Mesendoderm (in vitro differentiated cells): ENCODE data around the gene FAM216B.
A peak's percentile ranks its signal among the peaks of the same experiment; 100 is the strongest.

Source experiments
- DNase-seq: peaks from one replicate; pipeline ENCODE4 v3.0.0; 2013
- H2AK5ac ChIP-seq: 2 replicates; pipeline ENCODE4 v1.6.1; 2013; ENCODE audit warnings: low read length, inconsistent platforms
- H2BK120ac ChIP-seq: 2 replicates; pipeline ENCODE4 v1.6.1; 2013; ENCODE audit warnings: low read depth, mild to moderate bottlenecking, low read length, moderate library complexity, mixed read lengths
- H2BK15ac ChIP-seq: replicated peaks from 2 replicates; pipeline ENCODE4 v1.6.1; 2013; ENCODE audit warnings: low read depth, mild to moderate bottlenecking, moderate library complexity
- H2BK5ac ChIP-seq: 2 replicates; pipeline ENCODE4 v1.6.1; 2013; ENCODE audit warnings: low read length, inconsistent platforms
- H3K18ac ChIP-seq: 2 replicates; pipeline ENCODE4 v1.6.1; 2013; ENCODE audit warnings: mild to moderate bottlenecking, low read length, mixed read lengths
- H3K23ac ChIP-seq: one replicate; pipeline ENCODE4 v1.6.1; 2013; ENCODE audit warnings: low read length
- H3K27ac ChIP-seq: 2 replicates; pipeline ENCODE4 v1.5.1; 2013; ENCODE audit warnings: low read depth, mild to moderate bottlenecking, inconsistent platforms, low read length, moderate library complexity
- H3K27me3 ChIP-seq: 2 replicates; pipeline ENCODE4 v1.6.1; 2013; ENCODE audit warnings: low read length, control low read depth, mild to moderate bottlenecking, inconsistent platforms; ENCODE audit not compliant: insufficient read depth, poor library complexity
- H3K36me3 ChIP-seq: 2 replicates; pipeline ENCODE4 v1.6.1; 2013; ENCODE audit warnings: low read length, inconsistent platforms; ENCODE audit not compliant: control insufficient read depth, insufficient read depth
- H3K4ac ChIP-seq: one replicate; pipeline ENCODE4 v1.6.1; 2013; ENCODE audit warnings: low read depth, mild to moderate bottlenecking, low read length, moderate library complexity
- H3K4me1 ChIP-seq: 2 replicates; pipeline ENCODE4 v1.6.1; 2013; ENCODE audit warnings: low read depth, low read length, inconsistent platforms; ENCODE audit not compliant: control insufficient read depth
- H3K4me2 ChIP-seq: 2 replicates; pipeline ENCODE4 v1.6.1; 2013; ENCODE audit warnings: low read length
- H3K4me3 ChIP-seq: 2 replicates; pipeline ENCODE4 v1.5.1; 2013; ENCODE audit warnings: mild to moderate bottlenecking, low read length
- H3K56ac ChIP-seq: one replicate; pipeline ENCODE4 v1.6.1; 2013; ENCODE audit warnings: low read length
- H3K79me1 ChIP-seq: 2 replicates; pipeline ENCODE4 v1.6.1; 2013; ENCODE audit warnings: low read length, inconsistent platforms
- H3K79me2 ChIP-seq: 2 replicates; pipeline ENCODE4 v1.6.1; 2013; ENCODE audit warnings: mild to moderate bottlenecking, low read length; ENCODE audit not compliant: control insufficient read depth, insufficient read depth
- H3K9ac ChIP-seq: 2 replicates; pipeline ENCODE4 v1.6.1; 2013; ENCODE audit warnings: low read length, inconsistent platforms
- H4K5ac ChIP-seq: one replicate; pipeline ENCODE4 v1.6.1; 2013; ENCODE audit warnings: low read length
- H4K8ac ChIP-seq: one replicate; pipeline ENCODE4 v1.6.1; 2013; ENCODE audit warnings: low read depth, mild to moderate bottlenecking, control low read depth, low read length, moderate library complexity
- WGBS: extraction: QIAGEN DNeasy Blood & Tissue Kit; methylation state at CpG from one replicate; pipeline ENCODE4 v1.1.7; 2013; ENCODE audit warnings: low lambda C conversion rate, missing lambda C conversion rate; ENCODE audit not compliant: insufficient coverage; ENCODE audit errors: extremely low coverage; 5-methylcytosine and 5-hydroxymethylcytosine counted together

The FAM216B gene

GRCh38 chr13:42796747-42797356 lies 15.5 kb downstream of the FAM216B start:
- Histone ChIP-seq H3K9ac (no peak overlapping the region), H3K56ac (peak overlapping the region; percentile 37), H2BK120ac (no peak overlapping the region), H3K23ac (peak overlapping the region; percentile 26), H3K27ac (no peak overlapping the region), H3K36me3 (no peaks in the 10 kb centered on the region), H3K4me3 (no peak overlapping the region), H2AK5ac (no peak overlapping the region), H3K4ac (no peak overlapping the region), H3K4me1 (peaks cover 5% of the 10 kb centered on the region), H2BK15ac (no peak overlapping the region), H3K79me2 (no peaks in the 10 kb centered on the region), H3K79me1 (no peaks in the 10 kb centered on the region), H4K5ac (no peak overlapping the region), H3K27me3 (no peaks in the 10 kb centered on the region), H4K8ac (no peak overlapping the region), H3K4me2 (no peak overlapping the region), H3K18ac (no peak overlapping the region), H2BK5ac (no peak overlapping the region)
- WGBS, result no CpG with 5 or more reads among the region's 7 CpGs
- no peak for DNase-seq

GRCh38 chr13:42798118-42798517 lies 16.7 kb downstream of the FAM216B start:
- Histone ChIP-seq H3K9ac (no peak overlapping the region), H4K5ac (no peak overlapping the region), H3K79me1 (no peaks in the 10 kb centered on the region), H2BK15ac (no peak overlapping the region), H3K79me2 (no peaks in the 10 kb centered on the region), H2BK120ac (no peak overlapping the region), H2BK5ac (no peak overlapping the region), H3K36me3 (no peaks in the 10 kb centered on the region), H3K23ac (no peak overlapping the region), H3K56ac (no peak overlapping the region), H3K4me1 (peaks cover 5% of the 10 kb centered on the region), H3K4me3 (no peak overlapping the region), H2AK5ac (no peak overlapping the region), H3K18ac (no peak overlapping the region), H3K27ac (no peak overlapping the region), H4K8ac (no peak overlapping the region), H3K4ac (no peak overlapping the region), H3K27me3 (no peaks in the 10 kb centered on the region), H3K4me2 (no peak overlapping the region)
- no CpG with 5 or more reads among the region's 6 CpGs for WGBS
- DNase-seq, result no peak

GRCh38 chr13:42800109-42800643 lies 18.8 kb downstream of the FAM216B start:
- no peak overlapping the region for H4K5ac ChIP-seq
- no peak overlapping the region for H2BK15ac ChIP-seq
- H2BK5ac ChIP-seq, result no peak overlapping the region
- H3K27ac ChIP-seq, result no peak overlapping the region
- H3K27me3 ChIP-seq, result no peaks in the 10 kb centered on the region
- H4K8ac ChIP-seq, result no peak overlapping the region
- no CpG with 5 or more reads among the region's 5 CpGs for WGBS
- H3K79me1 ChIP-seq, result no peaks in the 10 kb centered on the region
- H3K4ac ChIP-seq, result no peak overlapping the region
- H3K18ac ChIP-seq, result no peak overlapping the region
- no peaks in the 10 kb centered on the region for H3K36me3 ChIP-seq
- no peaks in the 10 kb centered on the region for H3K79me2 ChIP-seq
- H2BK120ac ChIP-seq, result no peak overlapping the region
- H3K23ac ChIP-seq, result no peak overlapping the region
- H3K4me1 ChIP-seq, result peaks cover 5% of the 10 kb centered on the region
- no peak overlapping the region for H3K9ac ChIP-seq
- H3K4me3 ChIP-seq, result no peak overlapping the region
- no peak overlapping the region for H2AK5ac ChIP-seq
- no peak for DNase-seq
- H3K4me2 ChIP-seq, result no peak overlapping the region
- no peak overlapping the region for H3K56ac ChIP-seq

GRCh38 chr13:42803563-42804204 lies 22.3 kb downstream of the FAM216B start:
- no peak overlapping the region for H3K27ac ChIP-seq
- H2BK120ac ChIP-seq, result no peak overlapping the region
- H4K5ac ChIP-seq, result no peak overlapping the region
- H3K79me2 ChIP-seq, result no peaks in the 10 kb centered on the region
- H3K27me3 ChIP-seq, result no peaks in the 10 kb centered on the region
- H3K36me3 ChIP-seq, result no peaks in the 10 kb centered on the region
- DNase-seq, result no peak
- no peak overlapping the region for H3K4me2 ChIP-seq
- no peak overlapping the region for H3K4ac ChIP-seq
- H3K9ac ChIP-seq, result no peak overlapping the region
- no CpG with 5 or more reads among the region's 2 CpGs for WGBS
- no peak overlapping the region for H4K8ac ChIP-seq
- H2AK5ac ChIP-seq, result no peak overlapping the region
- no peaks in the 10 kb centered on the region for H3K79me1 ChIP-seq
- H3K4me3 ChIP-seq, result no peak overlapping the region
- no peak overlapping the region for H2BK15ac ChIP-seq
- H3K18ac ChIP-seq, result no peak overlapping the region
- H3K23ac ChIP-seq, result no peak overlapping the region
- no peak overlapping the region for H2BK5ac ChIP-seq
- H3K56ac ChIP-seq, result no peak overlapping the region
- H3K4me1 ChIP-seq, result no peaks in the 10 kb centered on the region

- Histone ChIP-seq H4K8ac (no peak overlapping the region), H3K23ac (no peak overlapping the region), H3K9ac (no peak overlapping the region), H3K4me3 (no peak overlapping the region), H3K36me3 (no peaks in the 10 kb centered on the region), H3K4me2 (no peak overlapping the region), H3K79me2 (no peaks in the 10 kb centered on the region), H2BK15ac (no peak overlapping the region), H3K4ac (no peak overlapping the region), H3K27me3 (no peaks in the 10 kb centered on the region), H2BK120ac (no peak overlapping the region), H2AK5ac (no peak overlapping the region), H3K79me1 (no peaks in the 10 kb centered on the region), H3K4me1 (no peaks in the 10 kb centered on the region), H3K18ac (no peak overlapping the region), H3K56ac (no peak overlapping the region), H4K5ac (no peak overlapping the region), H2BK5ac (no peak overlapping the region), H3K27ac (no peak overlapping the region)
- WGBS, result 100% methylated on average over 2 of the region's 4 CpGs
- DNase-seq, result no peak
Measured at GRCh38 chr13:42804244-42804874, 23.0 kb downstream of the FAM216B start.
